Calu3 (cell line): Measurements from ENCODE around the gene SCCPDH. TPM values are rescaled to one million over a fixed set of nuclear protein-coding genes. Genes with fewer than 3 reads are reported as not detected.
A peak's percentile ranks its signal among the peaks of the same experiment; 100 is the strongest.
"Not testable (repeated sequence)": the region's sequence is repeated elsewhere in the genome, so short reads cannot be mapped to it uniquely, and the experiment has no call there.

ENCODE experiments used
- BruUV-seq: library from RNA; stranded (reverse); fragments of 400-500 nt; replicated peaks from 2 replicates; lab custom pipeline; 2021; lab: Mats Ljungman, UMichigan
- CTCF ChIA-PET: fragments of 300-600 bp; sonication (Branson Sonifier 250); formaldehyde crosslinking; loops from one replicate; lab custom pipeline; 2022; ENCODE audit warnings: antibody characterized with exemption; lab: Charles Lee
- DNase-seq: peaks from one replicate; pipeline ENCODE4 v3.0.0; 2022
- H3K27ac Mint-ChIP-seq: one replicate; pipeline ENCODE4 v1.8.0; 2022; ENCODE audit warnings: mixed read lengths; ENCODE audit not compliant: unreplicated experiment
- H3K27me3 Mint-ChIP-seq: one replicate; pipeline ENCODE4 v1.8.0; 2022; ENCODE audit warnings: mixed read lengths; ENCODE audit not compliant: unreplicated experiment
- H3K36me3 Mint-ChIP-seq: one replicate; pipeline ENCODE4 v1.8.0; 2022; ENCODE audit warnings: mild to moderate bottlenecking, moderate library complexity, mixed read lengths; ENCODE audit not compliant: insufficient read depth, unreplicated experiment
- H3K4me1 Mint-ChIP-seq: one replicate; pipeline ENCODE4 v1.8.0; 2022; ENCODE audit warnings: mild to moderate bottlenecking, low read depth, mixed read lengths; ENCODE audit not compliant: unreplicated experiment
- H3K4me3 Mint-ChIP-seq: one replicate; pipeline ENCODE4 v1.8.0; 2022; ENCODE audit warnings: mild to moderate bottlenecking, low read depth, moderate library complexity, mixed read lengths; ENCODE audit not compliant: unreplicated experiment
- H3K9me3 Mint-ChIP-seq: one replicate; pipeline ENCODE4 v1.8.0; 2022; ENCODE audit warnings: low read depth, mixed read lengths; ENCODE audit not compliant: unreplicated experiment
- CTCF ChIP-seq: fragments of 200-600 bp; IDR thresholded peaks from one replicate; pipeline ENCODE4 v1.8.0; 2022; ENCODE audit warnings: antibody characterized with exemption; ENCODE audit not compliant: unreplicated experiment
- intact Hi-C: fragments of 100-400 bp; cut with micrococcal nuclease; formaldehyde crosslinking; loops from one replicate; pipeline ENCODE4 v1.10.0; 2022; ENCODE audit not compliant: unreplicated experiment
- total RNA-seq: library from RNA; stranded (reverse); gene quantifications from 2 replicates; pipeline ENCODE4 v1.2.3, GENCODE V29; 2022

SCCPDH gene
- total RNA-seq, 1 experiment from 2014 or later: 40.0 TPM

- Mint-ChIP-seq H3K27me3 (no peaks in the 10 kb centered on the region), H3K36me3 (peaks cover 7% of the 10 kb centered on the region), H3K9me3 (no peaks in the 10 kb centered on the region), H3K4me3 (no peak overlapping the region), H3K27ac (no peak overlapping the region), H3K4me1 (peaks cover 20% of the 10 kb centered on the region)
- no peak for DNase-seq
- TF ChIP-seq CTCF: no peak
- BruUV-seq: no TSS peak
- CTCF ChIA-PET: interaction anchor here (0.7 to 1.6 kb wide), 3 partner anchors 12 to 270 kb away, joined by 3 to 5 read pairs (median 4); no protein-coding TSS in a partner anchor
- intact Hi-C loops: loop anchor here (10.0 kb wide), 1 partner anchor 127 kb away; the partner anchor contains the start of genes CNST and TFB2M
Measured at GRCh38 chr1:246691622-246692495, 32.4 kb upstream of the SCCPDH start.

- DNase-seq, H3K9me3 Mint-ChIP-seq, H3K4me3 Mint-ChIP-seq, BruUV-seq, CTCF ChIA-PET, H3K27me3 Mint-ChIP-seq, H3K27ac Mint-ChIP-seq, H3K36me3 Mint-ChIP-seq: not testable (repeated sequence)
- H3K4me1 Mint-ChIP-seq: peaks cover 20% of the 10 kb centered on the region
- intact Hi-C loops: loop anchor here (10.0 kb wide), 1 partner anchor 130 kb away; the partner anchor contains the start of genes CNST and TFB2M
Measured at GRCh38 chr1:246694213-246694895, 29.9 kb upstream of the SCCPDH start.

GRCh38 chr1:246695136-246695535, 29.1 kb upstream of the SCCPDH start:
- Mint-ChIP-seq H3K4me3 (no peak overlapping the region), H3K36me3 (peaks cover 7% of the 10 kb centered on the region), H3K27me3 (no peaks in the 10 kb centered on the region), H3K9me3 (no peaks in the 10 kb centered on the region), H3K27ac (no peak overlapping the region), H3K4me1 (peaks cover 12% of the 10 kb centered on the region)
- BruUV-seq: no TSS peak
- no peak for DNase-seq
- intact Hi-C loops: loop anchor here (10.0 kb wide), 1 partner anchor 130 kb away; the partner anchor contains the start of genes CNST and TFB2M
- no peak for TF ChIP-seq CTCF
- CTCF ChIA-PET: no interaction called here

- H3K4me3 Mint-ChIP-seq: no peak overlapping the region
- peak overlapping the region; percentile 68 for H3K27ac Mint-ChIP-seq
- TF ChIP-seq CTCF: no peak
- H3K9me3 Mint-ChIP-seq: no peaks in the 10 kb centered on the region
- H3K27me3 Mint-ChIP-seq: no peaks in the 10 kb centered on the region
- intact Hi-C loops: loop anchor here (2.0 to 10.0 kb wide), 2 partner anchors 59 to 131 kb away; partner anchors contain the start of genes CNST and TFB2M
- peaks cover 12% of the 10 kb centered on the region for H3K4me1 Mint-ChIP-seq
- H3K36me3 Mint-ChIP-seq: peaks cover 7% of the 10 kb centered on the region
- no TSS peak for BruUV-seq
- no peak for DNase-seq
- CTCF ChIA-PET: interaction anchor here (0.6 kb wide), 1 partner anchor 44 kb away, joined by 3 read pairs; no protein-coding TSS in a partner anchor
Measured at GRCh38 chr1:246695666-246696065, 28.5 kb upstream of the SCCPDH start.
